Glomerular visceral epithelial cell (primary cell): Measurements from ENCODE around the gene RAB6A.
"Not testable (repeated sequence)": the region's sequence is repeated elsewhere in the genome, so short reads cannot be mapped to it uniquely, and the experiment has no call there.

ENCODE experiments used
- DNase-seq: peaks from one replicate; pipeline ENCODE4 v3.0.0-alpha.2; 2016; ENCODE audit errors: extremely low spot score

The RAB6A gene

DNA sequence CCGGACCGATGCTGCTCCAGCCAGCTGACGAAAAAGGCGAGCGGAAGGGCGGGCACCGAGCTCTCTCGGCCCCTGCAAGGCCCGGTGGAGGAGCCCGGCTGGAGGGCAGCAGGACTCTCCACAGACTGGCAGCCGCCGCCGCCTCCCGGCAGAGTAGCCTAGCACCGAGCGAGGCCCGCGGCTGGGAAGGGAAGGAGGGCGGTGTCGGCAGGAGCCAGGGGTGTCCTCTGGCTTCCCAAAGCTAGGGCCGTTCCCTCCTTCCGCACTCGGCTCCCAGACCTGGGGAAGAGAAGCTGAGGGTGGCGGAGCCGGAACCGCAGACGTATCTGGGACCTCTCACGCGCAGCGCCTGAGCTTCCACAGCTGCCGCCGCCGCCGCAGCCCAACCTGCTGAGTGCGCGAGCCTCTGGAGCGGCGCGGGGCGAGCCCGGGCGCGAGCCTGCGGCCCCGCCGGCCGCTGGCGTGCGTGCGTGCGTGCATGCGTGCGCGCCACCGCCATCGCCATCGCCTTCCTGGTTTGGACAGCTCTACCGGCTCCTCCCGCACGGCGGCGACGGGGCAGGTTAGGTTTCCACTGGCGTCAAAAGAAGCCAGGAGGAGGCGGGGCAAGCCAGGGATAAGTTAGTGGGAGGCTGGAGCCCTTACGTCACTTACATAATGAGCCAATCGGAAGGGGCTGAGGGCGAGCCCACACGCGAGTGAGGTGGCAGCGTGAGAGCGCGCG is at the start of gene RAB6A:
Gene RAB6A, minus strand, starts transcription at position 396 of the 724 bp plus-strand sequence. CDS start 439 bp downstream, outside the sequence.
- DNase-seq = peak; percentile 100

- no peak for DNase-seq
These were observed 49.8 kb upstream of the RAB6A start for GRCh38 chr11:73810637-73811036.

DNA sequence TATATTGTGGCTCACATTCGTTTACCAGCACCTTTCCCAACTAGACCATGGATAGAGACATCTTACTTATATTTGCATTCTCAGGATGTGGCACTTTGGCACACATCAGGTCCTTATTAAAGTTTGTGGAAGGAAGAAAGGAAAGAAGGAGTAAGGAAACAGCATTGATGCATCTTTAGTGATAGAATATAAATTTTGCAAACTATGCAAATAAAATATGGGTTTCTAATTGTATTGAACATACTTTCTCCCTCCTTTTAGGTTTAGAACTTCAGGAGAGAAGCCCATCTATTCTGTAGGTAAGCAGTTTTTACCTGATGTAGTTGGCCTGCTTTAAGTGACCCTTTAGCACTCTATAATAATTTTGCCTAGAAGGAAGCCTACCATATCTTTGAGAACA is 47.2 kb upstream of the RAB6A start:
- DNase-seq = no peak

GRCh38 chr11:73804712-73805111 is 43.8 kb upstream of the RAB6A start:
- DNase-seq = no peak

GRCh38 chr11:73801136-73801535 is 40.3 kb upstream of the RAB6A start:
- no peak for DNase-seq

GRCh38 chr11:73800276-73800806 is 39.5 kb upstream of the RAB6A start:
- DNase-seq = no peak

- no peak for DNase-seq
These were observed 36.6 kb upstream of the RAB6A start for GRCh38 chr11:73797457-73797856.

DNA sequence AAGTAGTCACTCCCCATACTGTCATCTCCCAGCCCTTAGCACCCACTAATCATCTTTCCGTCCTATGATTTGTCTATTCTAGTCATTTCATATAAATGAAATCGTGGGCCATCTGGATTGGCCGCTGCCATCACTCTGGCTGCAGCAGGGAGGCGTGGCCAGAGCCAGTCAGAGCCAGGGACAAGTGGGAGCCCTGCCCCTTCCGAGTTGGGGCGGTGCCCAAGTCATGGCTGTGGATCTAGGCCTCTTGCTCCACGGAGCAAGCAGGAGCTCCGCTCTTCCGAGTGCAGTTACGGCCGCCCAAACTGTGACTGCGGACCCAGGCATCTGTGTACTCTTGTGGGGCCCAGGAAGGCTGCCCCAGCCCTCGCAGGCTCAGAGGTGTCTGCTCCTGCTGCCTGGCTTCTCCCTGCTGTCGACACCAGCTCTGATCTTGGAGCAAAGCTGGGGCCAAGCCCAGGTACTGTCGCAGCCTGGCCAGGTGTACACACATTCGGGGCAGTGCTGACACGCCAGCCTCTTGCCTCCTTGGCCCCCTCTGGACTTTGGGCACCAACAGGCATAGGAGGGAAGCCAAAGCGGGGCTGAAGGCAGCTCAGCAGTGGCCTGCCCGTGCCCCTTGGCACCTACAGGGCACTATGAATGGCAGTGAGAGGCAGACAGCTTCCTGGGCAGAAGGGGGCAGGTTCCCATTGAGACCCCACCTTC is 35.2 kb upstream of the RAB6A start:
- no peak for DNase-seq

- no peak for DNase-seq
These were observed 31.7 kb upstream of the RAB6A start for GRCh38 chr11:73792584-73792983.

GRCh38 chr11:73789279-73789670 is 28.4 kb upstream of the RAB6A start:
- no peak for DNase-seq

DNA sequence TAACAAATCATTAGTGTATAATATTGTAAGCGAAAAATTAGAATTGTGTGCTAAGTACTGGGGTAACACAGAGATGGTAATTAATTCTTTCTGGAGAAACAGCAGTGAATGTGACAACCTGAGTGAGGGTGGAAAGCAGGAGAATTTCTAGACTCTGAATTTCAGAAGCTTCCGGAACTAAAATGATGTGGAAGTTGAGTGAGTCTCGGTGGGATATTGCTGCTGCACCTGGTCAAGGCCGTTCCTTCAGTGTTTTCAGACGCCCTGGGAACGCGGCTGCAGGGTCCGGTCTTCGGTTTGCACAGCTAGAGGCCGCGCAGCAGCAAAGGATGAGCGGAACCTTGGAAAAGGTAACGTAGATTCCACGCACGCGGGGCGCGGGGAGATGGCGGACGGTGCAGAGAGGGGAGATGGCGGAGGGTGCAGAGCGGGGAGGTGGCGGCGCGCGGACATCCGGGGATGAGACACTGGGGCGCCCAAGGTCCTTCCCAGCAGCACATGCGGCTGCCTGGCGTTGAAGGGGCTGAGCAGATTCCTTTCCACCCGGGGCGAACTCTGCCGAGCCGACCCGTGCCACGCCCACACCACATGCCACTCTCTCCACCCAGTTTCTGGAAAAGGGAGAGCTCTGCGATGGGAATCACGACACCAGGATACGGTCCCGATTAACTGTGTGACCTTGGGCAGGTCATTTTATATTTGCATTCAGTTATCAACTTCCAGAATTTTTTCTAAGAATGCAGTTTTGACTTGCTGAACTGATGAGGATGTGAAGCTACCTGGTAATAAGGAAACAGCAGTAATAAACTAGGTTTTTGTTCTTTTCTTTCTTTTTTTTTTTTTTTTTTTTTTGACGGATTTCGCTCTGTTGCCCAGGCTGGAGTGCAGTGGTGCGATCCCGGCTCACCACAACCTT is 27.0 kb upstream of the RAB6A start, which contains the start of gene MRPL48:
Gene MRPL48, plus strand, starts transcription at position 232 of the 916 bp plus-strand sequence. Its CDS starts 98 bp downstream, at position 330.
- DNase-seq = peak; percentile 94

GRCh38 chr11:73787051-73787642 is 26.3 kb upstream of the RAB6A start:
- DNase-seq = no peak

GRCh38 chr11:73785467-73785866 is 24.6 kb upstream of the RAB6A start:
- not testable (repeated sequence) for DNase-seq

GRCh38 chr11:73784734-73785133 is 23.9 kb upstream of the RAB6A start:
- no peak for DNase-seq

- no peak for DNase-seq
These were observed 23.3 kb upstream of the RAB6A start for GRCh38 chr11:73784080-73784634.

DNA sequence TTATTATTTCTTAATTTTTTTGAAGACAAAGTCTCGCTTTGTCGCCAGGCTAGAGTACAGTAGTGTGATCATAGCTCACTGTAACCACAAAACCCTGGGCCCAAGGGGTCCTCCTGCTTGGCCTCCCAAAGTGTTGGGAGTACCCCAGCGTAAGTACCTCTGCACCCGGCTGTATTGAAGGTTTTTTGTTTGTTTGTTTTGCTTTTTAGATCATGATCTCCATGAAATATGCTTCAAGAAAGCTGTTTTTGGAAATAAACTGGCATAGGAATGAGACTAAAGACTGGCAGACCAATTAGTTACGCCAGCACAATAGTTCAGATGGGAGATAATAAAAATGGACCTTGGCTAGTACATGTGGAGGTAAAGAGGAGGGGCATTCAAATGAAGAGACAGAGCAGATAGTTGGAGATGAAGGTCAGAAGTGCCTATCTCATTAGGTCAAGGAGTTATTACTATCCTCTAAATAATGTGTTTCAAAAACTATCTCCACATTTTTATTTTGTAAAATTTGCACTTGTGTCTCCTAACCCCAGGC is 22.7 kb upstream of the RAB6A start:
- DNase-seq = no peak

- no peak for DNase-seq
These were observed 20.4 kb upstream of the RAB6A start for GRCh38 chr11:73781303-73781702.

GRCh38 chr11:73779084-73779902 is 18.4 kb upstream of the RAB6A start:
- peak; percentile 99 for DNase-seq

DNA sequence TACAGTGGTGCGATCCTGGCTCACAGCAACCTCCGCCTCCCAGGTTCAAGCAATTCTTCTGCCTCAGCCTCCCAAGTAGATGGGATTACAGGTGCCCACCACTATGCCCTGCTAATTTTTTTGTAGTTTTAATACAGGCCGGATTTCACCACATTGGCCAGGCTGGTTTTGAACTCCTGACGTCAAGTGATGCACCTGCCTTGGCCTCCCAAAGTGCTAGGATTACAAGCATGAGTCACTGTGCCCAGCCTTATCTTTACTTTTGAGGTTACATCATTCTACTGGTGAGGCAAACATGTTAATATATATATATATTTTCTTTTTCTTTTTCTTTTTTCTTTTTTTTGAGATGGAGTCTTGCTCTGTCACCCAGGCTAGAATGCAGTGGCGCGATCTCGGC is 9.9 kb upstream of the RAB6A start:
- not testable (repeated sequence) for DNase-seq

DNA sequence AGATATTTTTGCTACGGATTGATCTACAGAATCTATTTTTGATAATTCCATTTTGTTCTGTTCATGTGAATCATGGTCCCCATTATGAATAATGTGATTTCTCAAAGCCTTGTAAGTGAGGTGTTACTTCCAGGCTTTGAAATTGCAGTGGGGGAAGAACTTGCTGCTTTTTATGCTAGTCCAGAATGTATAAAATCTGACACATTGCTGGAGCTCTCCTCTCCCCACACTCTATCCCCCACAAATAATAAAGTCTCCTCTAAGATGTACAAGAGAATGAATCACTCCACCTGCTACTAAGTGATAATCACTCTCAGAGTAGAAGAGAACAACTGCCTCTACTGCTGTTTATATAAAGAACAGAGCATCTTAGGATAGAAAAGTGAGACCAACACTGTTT is 5.9 kb upstream of the RAB6A start:
- DNase-seq = no peak
